H1 (cell line): ENCODE results near the gene KDM5A. TPM values are rescaled to one million over a fixed set of nuclear protein-coding genes. Genes with fewer than 3 reads are reported as not detected.

Source experiments
- CTCF ChIA-PET: fragments of 300-600 bp; sonication (Branson Sonifier 250); formaldehyde crosslinking; loops from one replicate; lab custom pipeline; 2021; ENCODE audit not compliant: partially characterized antibody; lab: Charles Lee
- POLR2A ChIA-PET: fragments of 300-600 bp; sonication (Branson Sonifier 250); formaldehyde crosslinking; loops from one replicate; lab custom pipeline; 2021; ENCODE audit warnings: inconsistent platforms; ENCODE audit not compliant: partially characterized antibody; lab: Charles Lee
- DNase-seq, 2 experiments: peaks; one replicate each; pipeline versions ENCODE4 v3.0.0 to v3.0.0-alpha.2; 2010 to 2022; ENCODE audit warnings: low spot score in 2 of 2, low read depth in 1 of 2, mixed read lengths in 1 of 2
- FAIRE-seq: peaks from 2 replicates; lab custom pipeline; 2011; peaks lifted over from hg19 to GRCh38; lab: Jason Lieb, UNC
- H2AFZ ChIP-seq: 2 replicates; pipeline ENCODE4 v1.8.1; 2012; ENCODE audit warnings: low read length, inconsistent platforms
- H2AK5ac ChIP-seq: 2 replicates; pipeline ENCODE4 v1.6.1; 2013; ENCODE audit warnings: low read depth, low read length
- H2BK120ac ChIP-seq: replicated peaks from 2 replicates; pipeline ENCODE3; 2013; ENCODE audit warnings: low read depth, low read length, inconsistent platforms
- H2BK12ac ChIP-seq: 2 replicates; pipeline ENCODE4 v1.6.1; 2013; ENCODE audit warnings: low read depth, low read length
- H2BK15ac ChIP-seq: 2 replicates; pipeline ENCODE4 v1.6.1; 2013; ENCODE audit warnings: low read length
- H2BK20ac ChIP-seq: 2 replicates; pipeline ENCODE4 v1.6.1; 2013; ENCODE audit warnings: low read length
- H2BK5ac ChIP-seq: 2 replicates; pipeline ENCODE4 v1.6.1; 2013; ENCODE audit warnings: low read depth, low read length
- H3K14ac ChIP-seq: 2 replicates; pipeline ENCODE4 v1.6.1; 2013; ENCODE audit warnings: inconsistent platforms; ENCODE audit not compliant: insufficient read length
- H3K18ac ChIP-seq: 2 replicates; pipeline ENCODE4 v1.6.1; 2013; ENCODE audit warnings: low read length; ENCODE audit errors: extremely low read depth
- H3K23ac ChIP-seq: 2 replicates; pipeline ENCODE4 v1.6.1; 2013; ENCODE audit warnings: inconsistent platforms; ENCODE audit not compliant: insufficient read length
- H3K23me2 ChIP-seq: 2 replicates; pipeline ENCODE4 v1.6.1; 2013; ENCODE audit warnings: low read depth, low read length
- H3K27ac ChIP-seq: 2 replicates; pipeline ENCODE4 v1.6.1; 2011; ENCODE audit warnings: low read depth, low read length, inconsistent platforms
- H3K27me3 ChIP-seq, 4 experiments: replicated peaks in 1 of 4; 1 replicate in 1 of 4; 2 replicates in 3 of 4; pipeline versions ENCODE4 v1.6.1 to v1.8.1; 2011 to 2013; ENCODE audit warnings: low read length in 3 of 4, mild to moderate bottlenecking in 3 of 4, inconsistent platforms in 2 of 4, mixed read lengths in 2 of 4, moderate library complexity in 1 of 4; ENCODE audit not compliant: control insufficient read depth in 3 of 4, insufficient read depth in 3 of 4; ENCODE audit errors: extremely low read depth in 1 of 4
- H3K36me3 ChIP-seq, 4 experiments: 2 replicates each; pipeline versions ENCODE4 v1.6.1 to v1.8.1; 2011 to 2013; ENCODE audit warnings: mild to moderate bottlenecking in 4 of 4, low read length in 3 of 4, moderate library complexity in 2 of 4, control low read depth in 1 of 4, inconsistent platforms in 1 of 4; ENCODE audit not compliant: insufficient read depth in 4 of 4, control insufficient read depth in 2 of 4
- H3K4ac ChIP-seq: replicated peaks from 2 replicates; pipeline ENCODE3; 2013; ENCODE audit warnings: low read length, low read depth, mixed read lengths, inconsistent platforms; ENCODE audit not compliant: insufficient read length
- H3K4me1 ChIP-seq, 4 experiments: replicated peaks in 1 of 4; 1 replicate in 1 of 4; 2 replicates in 3 of 4; pipeline versions ENCODE4 v1.6.1 to v1.8.1; 2011 to 2013; ENCODE audit warnings: low read length in 3 of 4, inconsistent platforms in 2 of 4, mixed read lengths in 1 of 4; ENCODE audit not compliant: insufficient read depth in 4 of 4, control insufficient read depth in 3 of 4
- H3K4me2 ChIP-seq, 2 experiments: 2 replicates each; pipeline versions ENCODE4 v1.6.1 to v1.8.1; 2011 to 2013; ENCODE audit warnings: low read depth in 2 of 2, low read length in 2 of 2, control low read depth in 1 of 2, inconsistent platforms in 1 of 2, mild to moderate bottlenecking in 1 of 2; ENCODE audit not compliant: insufficient read depth in 1 of 2
- H3K4me3 ChIP-seq, 4 experiments: fragments of 200-600, 300-600 bp in 1 of 4; sonication (generic), shearing (Covaris generic), sonication (Bioruptor Twin) in 1 of 4; 2 replicates each; pipeline versions ENCODE4 v1.5.1 to v1.8.1; 2011 to 2016; ENCODE audit warnings: low read length in 4 of 4, low read depth in 3 of 4, control low read depth in 2 of 4, inconsistent platforms in 2 of 4, mild to moderate bottlenecking in 2 of 4, mixed read lengths in 1 of 4, moderate library complexity in 1 of 4; ENCODE audit not compliant: insufficient read depth in 2 of 4; ENCODE audit errors: extremely low read depth in 1 of 4
- H3K56ac ChIP-seq: replicated peaks from 2 replicates; pipeline ENCODE3; 2013; ENCODE audit warnings: low read depth, mild to moderate bottlenecking, mixed read lengths, low read length, inconsistent platforms; ENCODE audit not compliant: insufficient read length
- H3K79me1 ChIP-seq: 2 replicates; pipeline ENCODE4 v1.6.1; 2013; ENCODE audit warnings: low read depth, low read length, control low read depth
- H3K79me2 ChIP-seq, 2 experiments: 2 replicates each; pipeline versions ENCODE4 v1.6.1 to v1.8.1; 2012 to 2013; ENCODE audit warnings: low read length in 2 of 2, mild to moderate bottlenecking in 2 of 2, inconsistent platforms in 1 of 2; ENCODE audit not compliant: insufficient read depth in 2 of 2, control insufficient read depth in 1 of 2
- H3K9ac ChIP-seq, 4 experiments: replicated peaks in 1 of 4; 1 replicate in 1 of 4; 2 replicates in 3 of 4; pipeline versions ENCODE4 v1.6.1 to v1.8.1; 2011 to 2013; ENCODE audit warnings: low read depth in 3 of 4, low read length in 3 of 4, control low read depth in 2 of 4, mild to moderate bottlenecking in 2 of 4, moderate library complexity in 2 of 4, inconsistent platforms in 1 of 4; ENCODE audit errors: extremely low read depth in 1 of 4
- H3K9me3 ChIP-seq, 2 experiments: 2 replicates each; pipeline versions ENCODE4 v1.6.1 to v1.8.1; 2012 to 2013; ENCODE audit warnings: mild to moderate bottlenecking in 2 of 2, moderate library complexity in 2 of 2, control low read depth in 1 of 2, inconsistent platforms in 1 of 2, low read depth in 1 of 2, low read length in 1 of 2, mixed read lengths in 1 of 2; ENCODE audit not compliant: insufficient read depth in 2 of 2
- H4K20me1 ChIP-seq, 2 experiments: replicated peaks in 1 of 2; 2 replicates each; pipeline versions ENCODE3 to v1.8.1; 2011 to 2013; ENCODE audit warnings: inconsistent platforms in 2 of 2, low read length in 2 of 2, mild to moderate bottlenecking in 1 of 2; ENCODE audit not compliant: insufficient read depth in 2 of 2, control insufficient read depth in 1 of 2
- H4K5ac ChIP-seq: 2 replicates; pipeline ENCODE4 v1.6.1; 2013; ENCODE audit warnings: low read length, low read depth, mixed read lengths, inconsistent platforms; ENCODE audit not compliant: insufficient read length
- H4K8ac ChIP-seq: 2 replicates; pipeline ENCODE4 v1.8.0; 2013; ENCODE audit warnings: mild to moderate bottlenecking, moderate library complexity, low read length, inconsistent platforms; ENCODE audit not compliant: insufficient read depth; ENCODE audit errors: extremely low read depth
- H4K91ac ChIP-seq: replicated peaks from 2 replicates; pipeline ENCODE3; 2013; ENCODE audit warnings: low read length, mixed read lengths, inconsistent platforms; ENCODE audit not compliant: insufficient read length
- ASH2L ChIP-seq: fragments of 200-600, 300-600 bp; sonication (generic); IDR thresholded peaks from one replicate; pipeline ENCODE4 v1.7.1; 2017; ENCODE audit warnings: low read length
- BCL11A ChIP-seq, 2 experiments: IDR thresholded peaks; one replicate each; pipeline ENCODE4 v1.6.1; 2011; ENCODE audit warnings: low read depth in 2 of 2, low read length in 2 of 2, mild to moderate bottlenecking in 2 of 2
- BRCA1 ChIP-seq: IDR thresholded peaks from 2 replicates; pipeline ENCODE4 v1.6.1; 2012; ENCODE audit warnings: low read depth, low read length, improper control_type of control experiment
- CBX8 ChIP-seq: fragments of 300-800, 300-1000 bp; sonication (generic); IDR thresholded peaks from 2 replicates; pipeline ENCODE4 v1.7.1; 2016; ENCODE audit warnings: low read depth, low read length, borderline replicate concordance
- CTBP2 ChIP-seq: IDR thresholded peaks from 2 replicates; pipeline ENCODE4 v1.7.0; 2011; ENCODE audit warnings: borderline replicate concordance, mild to moderate bottlenecking, moderate library complexity, mixed read lengths, low read length; ENCODE audit not compliant: insufficient read depth, insufficient read length
- EGR1 ChIP-seq: IDR thresholded peaks from 2 replicates; pipeline ENCODE4 v1.6.1; 2011; ENCODE audit warnings: low read depth, low read length, borderline replicate concordance
- EP300 ChIP-seq, 2 experiments: IDR thresholded peaks; 1 replicate in 1 of 2; 2 replicates in 1 of 2; pipeline ENCODE4 v1.6.1; 2011 to 2012; ENCODE audit warnings: low read depth in 2 of 2, low read length in 2 of 2, mild to moderate bottlenecking in 2 of 2, borderline replicate concordance in 1 of 2, inconsistent platforms in 1 of 2, moderate library complexity in 1 of 2
- GABPA ChIP-seq: IDR thresholded peaks from 2 replicates; pipeline ENCODE4 v1.6.1; 2011; ENCODE audit warnings: mild to moderate bottlenecking, low read length, moderate library complexity, borderline replicate concordance; ENCODE audit not compliant: insufficient read depth
- GTF2F1 ChIP-seq: IDR thresholded peaks from 2 replicates; pipeline ENCODE4 v1.6.1; 2012; ENCODE audit warnings: low read depth, low read length, improper control_type of control experiment, borderline replicate concordance
- NRF1 ChIP-seq: IDR thresholded peaks from 2 replicates; pipeline ENCODE4 v1.6.1; 2011; ENCODE audit warnings: mild to moderate bottlenecking, low read depth, low read length, improper control_type of control experiment
- POU5F1 ChIP-seq: IDR thresholded peaks from 2 replicates; pipeline ENCODE4 v1.6.1; 2011; ENCODE audit warnings: low read depth, mild to moderate bottlenecking, low read length, moderate library complexity
- WGBS, 2 experiments: shearing (Covaris generic) in 1 of 2; methylation state at CpG; one replicate each; pipeline versions ENCODE4 v1.1.6 to v1.1.7; 2013 to 2015; ENCODE audit warnings: low lambda C conversion rate in 2 of 2, mixed read lengths in 2 of 2, inconsistent platforms in 1 of 2, low coverage in 1 of 2, missing lambda C conversion rate in 1 of 2; ENCODE audit not compliant: insufficient replicate concordance in 2 of 2, insufficient coverage in 1 of 2, insufficient read length in 1 of 2; ENCODE audit errors: extremely low coverage in 1 of 2, missing lambda C conversion rate in 1 of 2; 5-methylcytosine and 5-hydroxymethylcytosine counted together
- polyA plus RNA-seq, 7 experiments: library from polyadenylated mRNA; depleted of rRNA in 3 of 7; stranded (reverse) in 5 of 7; unstranded in 2 of 7; fragments of >200 nt in 5 of 7; fragments of 200-250 nt in 2 of 7; gene quantifications; 1 replicate in 5 of 7; 2 replicates in 1 of 7; 4 replicates in 1 of 7; pipeline versions ENCODE4 v1.2.1 to v1.2.3, GENCODE V29; 2011 to 2013; ENCODE audit warnings: missing spikeins in 2 of 7, mixed read lengths in 2 of 7
- total RNA-seq: library from RNA; stranded (reverse); fragmentation: NEBNext Ultra II Directional; extraction: Animal tissue kit (Norgen Biotek cat#: 25700); gene quantifications from 2 replicates; pipeline ENCODE4 v1.2.1, GENCODE V29; 2021

The KDM5A gene
- total and polyA plus RNA-seq, 2 of the 8 experiments (the other 6 are each of a cell fraction or from before 2014, with no cell fraction given) = 6.3 to 36.9 TPM

- H3K79me2 ChIP-seq = no peaks in the 10 kb centered on the region
- H3K4ac ChIP-seq = no peak overlapping the region
- H4K20me1 ChIP-seq = peaks cover 0 to 3% of the 10 kb centered on the region in 2 experiments
- no peaks in the 10 kb centered on the region for H3K27me3 ChIP-seq
- no peak overlapping the region for H4K8ac ChIP-seq
- H3K27ac ChIP-seq = no peak overlapping the region
- DNase-seq (no peak), FAIRE-seq (no peak)
- WGBS, 2 experiments = 93% methylated on average over 5 of the region's 5 CpGs; no CpG with 5 or more reads in 1 of the 2 experiments
- H3K56ac ChIP-seq = no peak overlapping the region
- H3K9ac ChIP-seq = no peak overlapping the region
- H3K18ac ChIP-seq = no peak overlapping the region
- H2AFZ ChIP-seq = no peak overlapping the region
- no peaks in the 10 kb centered on the region for H3K79me1 ChIP-seq
- no peak overlapping the region for H2AK5ac ChIP-seq
- no peaks in the 10 kb centered on the region for H3K23me2 ChIP-seq
- no peak overlapping the region for H3K4me3 ChIP-seq
- H3K9me3 ChIP-seq = no peaks in the 10 kb centered on the region
- CTCF ChIA-PET = no interaction called here
- no peak overlapping the region for H3K23ac ChIP-seq
- H2BK120ac ChIP-seq = no peak overlapping the region
- no peak overlapping the region for H3K4me2 ChIP-seq
- no peak overlapping the region for H2BK5ac ChIP-seq
- no peak for TF ChIP-seq EGR1
- TF ChIP-seq CBX8 = no peak
- TF ChIP-seq BRCA1 = no peak
- no peak for TF ChIP-seq GTF2F1
- no peak for TF ChIP-seq EP300 (IDR thresholded peaks at IDR 0.05; ENCODE audit: borderline replicate concordance in 1 of 2, low read depth in 2 of 2, low read length in 2 of 2)
- no peak for TF ChIP-seq ASH2L
- no peak for TF ChIP-seq CTBP2
- TF ChIP-seq GABPA = no peak
- no peak for TF ChIP-seq BCL11A (IDR thresholded peaks at IDR 0.05; ENCODE audit: low read depth in 2 of 2, low read length in 2 of 2)
- no peak for TF ChIP-seq NRF1
- no peak for TF ChIP-seq POU5F1
- H3K36me3 ChIP-seq = peaks cover 7 to 35% (median 26%) of the 10 kb centered on the region in 4 experiments
- H2BK15ac ChIP-seq = no peak overlapping the region
- no peak overlapping the region for H2BK12ac ChIP-seq
- no peak overlapping the region for H4K5ac ChIP-seq
- H2BK20ac ChIP-seq = no peak overlapping the region
- H4K91ac ChIP-seq = no peak overlapping the region
- H3K14ac ChIP-seq = no peak overlapping the region
- H3K4me1 ChIP-seq = no peaks in the 10 kb centered on the region
- POLR2A ChIA-PET = interaction anchor here (1.0 kb wide), 1 partner anchor 10 kb away, joined by 4 read pairs; no protein-coding TSS in a partner anchor
Observed at GRCh38 chr12:304805-305204, 84.3 kb downstream of the KDM5A start.
